HG03521 (cell line): ENCODE measurements around the gene ZNF175.

Experiments
- ATAC-seq: cut with Tn5 transposase; IDR thresholded peaks from one replicate; pipeline ENCODE4 v1.9.1; 2021; ENCODE audit warnings: mild to moderate bottlenecking, moderate library complexity; ENCODE audit not compliant: unreplicated experiment

Gene ZNF175

DNA sequence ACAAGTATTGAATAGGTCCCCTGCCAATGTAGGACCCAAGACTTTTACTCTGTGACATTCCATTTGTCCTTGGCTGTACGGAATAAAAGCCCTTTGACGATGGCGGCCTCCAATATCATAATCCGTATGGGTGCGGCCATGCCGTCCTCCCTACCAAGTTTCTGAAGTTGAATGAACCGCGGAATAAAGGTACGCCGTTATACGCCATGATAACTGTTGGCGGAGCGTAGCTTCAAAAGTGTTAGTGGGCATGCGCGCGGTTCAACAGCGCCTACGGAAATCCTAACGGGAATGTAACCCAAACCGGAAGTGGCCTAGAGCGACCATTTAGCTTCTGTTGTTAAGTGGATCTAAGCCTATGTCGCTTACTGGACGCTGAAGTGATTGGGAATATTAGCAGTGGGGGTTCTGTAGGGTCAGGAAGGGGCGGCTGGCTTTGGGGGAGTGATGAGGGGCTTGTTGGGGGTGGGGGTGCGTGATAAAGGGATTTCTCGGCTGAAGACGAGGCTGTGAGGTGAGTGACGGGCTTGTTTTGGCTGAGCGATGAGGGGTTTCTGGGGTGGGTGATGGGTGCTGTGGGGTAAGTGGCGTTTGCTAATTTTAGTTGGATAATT, at the start of gene ZNF175:
Gene ZNF175, plus strand, starts transcription at position 322 of the 614 bp plus-strand sequence. CDS start 2,047 bp downstream, outside the sequence.
- peak; percentile 87 for ATAC-seq

DNA sequence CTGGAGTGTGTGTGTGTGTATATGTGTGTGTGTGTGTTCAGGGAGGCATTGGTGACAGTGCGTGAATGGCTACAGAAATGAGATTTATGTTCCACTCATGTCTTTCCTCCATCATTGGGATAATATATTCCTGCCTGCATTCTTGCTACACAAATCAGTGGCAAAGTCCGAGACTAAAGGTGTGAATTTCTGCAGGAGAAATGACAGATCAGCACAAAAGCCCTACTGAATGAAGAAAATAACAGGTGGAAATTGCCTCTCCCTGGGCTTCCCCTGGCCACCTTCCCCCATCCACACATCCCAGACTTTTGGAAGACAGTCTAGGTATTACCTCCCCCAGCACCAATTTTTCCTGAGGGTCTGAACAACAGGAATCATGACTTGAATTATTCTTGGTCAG, 49.7 kb upstream of the ZNF175 start:
- no peak for ATAC-seq

DNA sequence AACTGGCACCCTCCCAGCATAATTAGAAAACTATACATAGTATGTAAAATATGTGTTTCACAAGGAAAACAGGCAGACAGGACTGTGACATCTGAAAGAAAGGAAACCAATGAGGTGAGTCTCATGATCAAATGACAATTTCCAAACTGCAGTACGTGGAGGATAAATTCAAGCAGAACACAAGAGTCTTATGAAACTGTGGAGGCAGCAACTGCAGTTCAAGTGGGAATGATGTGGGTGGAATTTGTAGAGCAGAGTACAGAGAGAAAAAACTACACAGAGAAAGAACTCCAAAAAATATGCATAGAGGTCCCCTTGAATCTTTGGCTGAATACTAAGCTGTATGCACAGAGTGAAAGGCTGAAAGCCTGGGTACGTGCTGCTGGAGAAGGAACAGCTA, 49.3 kb upstream of the ZNF175 start:
- no peak for ATAC-seq

DNA sequence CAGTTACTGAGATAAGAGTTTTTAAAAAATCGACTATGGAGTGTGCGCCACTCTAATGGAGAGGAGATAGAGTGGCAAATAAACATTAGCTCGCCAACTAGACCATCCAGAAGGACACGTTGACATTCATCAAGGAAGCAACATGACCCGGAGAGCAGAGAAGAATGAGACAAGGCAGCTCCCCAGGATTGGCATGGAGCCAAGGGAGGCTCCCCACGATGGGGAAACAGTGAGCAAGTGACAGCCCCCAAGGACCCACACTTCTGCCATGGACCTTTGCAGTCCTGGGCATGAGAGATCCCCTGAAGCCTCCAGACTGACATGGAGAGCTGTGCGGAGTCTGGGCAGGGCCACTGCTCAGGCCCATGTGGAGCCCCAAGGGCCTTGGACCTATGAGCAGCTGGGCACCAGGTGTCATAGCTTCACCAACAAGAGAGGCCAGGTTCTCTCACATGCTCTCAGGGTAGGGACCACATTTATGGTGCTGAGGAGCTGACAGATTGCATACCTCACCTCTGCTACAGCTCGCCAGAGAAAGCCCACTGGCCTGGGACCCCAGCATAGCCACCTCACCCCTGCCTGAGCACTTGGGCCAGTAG, 46.3 kb upstream of the ZNF175 start:
- ATAC-seq: no peak

DNA sequence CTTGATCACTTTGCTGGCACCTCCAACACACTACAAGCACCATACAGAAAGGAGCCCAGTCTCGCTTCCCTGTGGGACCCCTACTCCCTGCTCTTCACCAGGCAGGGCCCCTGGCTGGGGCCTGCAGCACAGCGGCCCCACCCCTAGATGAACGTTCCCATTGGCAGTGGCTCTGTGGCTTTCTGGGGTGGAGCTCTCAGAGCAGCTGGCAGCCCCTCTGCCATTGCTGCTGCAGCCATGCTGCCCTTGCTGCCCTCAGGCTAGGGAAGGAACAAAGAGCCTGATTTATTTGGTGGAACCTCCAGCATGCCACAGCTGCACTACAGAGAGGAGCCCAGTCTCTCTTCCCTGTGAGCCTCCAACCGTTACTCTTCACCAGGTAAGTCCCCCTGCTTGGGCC, 45.4 kb upstream of the ZNF175 start:
- no peak for ATAC-seq

DNA sequence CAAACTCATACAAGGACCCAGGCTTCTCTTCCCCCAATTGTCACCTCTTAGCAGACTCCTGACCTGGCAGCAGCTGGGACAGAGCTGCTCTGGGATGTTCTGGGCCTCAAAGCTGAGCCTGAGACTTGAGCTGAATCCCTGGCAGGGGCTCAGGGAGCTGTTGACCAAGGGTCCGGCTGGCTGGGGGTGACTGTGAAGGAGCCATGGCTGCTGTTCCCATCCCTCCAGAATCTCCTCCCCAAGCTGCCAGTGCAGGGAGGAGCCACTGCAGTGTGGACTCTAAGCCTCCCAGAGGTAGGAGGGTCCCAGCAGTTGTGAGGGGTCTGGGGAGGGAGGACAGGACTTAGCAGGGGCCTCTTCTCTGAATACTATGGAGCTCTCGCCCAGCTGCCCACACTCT, 41.8 kb upstream of the ZNF175 start:
- ATAC-seq: no peak

DNA sequence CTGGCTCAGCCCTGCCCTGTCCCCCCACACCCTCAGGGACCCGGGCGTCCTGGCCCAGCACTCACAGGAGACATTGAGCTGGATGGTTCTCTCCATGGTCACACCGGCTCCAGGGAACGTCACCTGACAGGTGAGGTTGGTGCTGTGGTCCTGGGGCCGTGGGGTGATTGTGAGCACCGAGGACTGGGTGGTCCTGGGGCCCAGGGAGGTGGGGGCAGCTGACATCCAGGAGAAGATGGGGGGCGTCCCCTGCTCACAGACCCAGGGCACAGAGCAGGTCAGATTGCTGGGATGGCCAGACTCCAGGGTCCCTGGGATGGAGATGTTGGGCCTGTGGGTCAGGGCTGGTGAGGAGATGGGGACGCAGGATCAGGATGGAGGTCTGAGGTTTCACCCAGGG, 40.5 kb upstream of the ZNF175 start:
- no peak for ATAC-seq

DNA sequence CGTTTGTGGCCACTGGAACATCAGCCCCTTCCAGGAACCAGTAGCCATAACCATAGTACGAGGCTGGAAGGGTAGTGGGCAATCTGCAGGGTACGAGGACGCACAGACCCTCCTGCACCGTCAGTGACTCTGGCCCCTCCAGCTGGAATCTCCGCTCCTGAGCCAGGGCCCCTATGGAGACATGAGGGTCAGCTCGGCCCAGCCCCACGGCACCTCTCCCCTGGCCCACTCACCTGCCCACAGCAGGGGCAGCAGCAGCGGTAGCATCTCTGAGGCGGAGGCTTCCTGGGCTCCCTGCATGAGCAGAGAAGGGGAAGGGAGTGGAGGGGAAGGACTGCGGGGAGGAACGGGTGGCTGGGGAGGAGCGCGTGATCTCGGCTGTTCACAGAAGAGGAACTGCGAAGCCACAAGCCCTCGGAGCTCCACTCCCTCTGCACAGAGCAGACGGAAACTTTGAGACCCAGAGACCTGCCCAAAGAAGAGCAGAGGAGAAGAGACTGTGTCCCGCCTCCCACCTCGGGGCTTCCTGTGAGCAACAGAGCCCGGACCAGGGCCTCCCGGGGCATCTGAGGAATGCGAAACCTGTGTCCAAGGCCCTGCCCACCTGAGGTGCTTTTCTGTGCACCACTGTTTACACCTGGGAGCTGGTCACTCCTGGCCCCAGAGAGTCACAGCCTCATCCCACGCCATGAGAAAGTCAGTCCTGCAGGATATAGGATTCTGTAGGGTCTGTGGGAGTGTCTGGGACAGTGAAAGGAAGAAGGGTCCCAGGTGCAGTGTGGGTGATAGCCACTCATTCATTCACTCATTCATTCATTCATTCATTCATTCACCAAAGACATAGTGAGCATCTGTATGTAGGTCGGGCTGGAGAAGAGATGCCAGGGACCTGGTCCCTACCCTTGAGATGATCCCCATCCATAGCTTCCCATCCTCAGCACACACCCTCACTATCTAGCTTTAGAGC, 39.5 kb upstream of the ZNF175 start, which contains the start of gene SIGLEC6:
Gene SIGLEC6, minus strand, starts transcription at position 322 of the 967 bp plus-strand sequence. Its CDS starts 22 bp downstream, at position 300.
- peak; percentile 50 for ATAC-seq

DNA sequence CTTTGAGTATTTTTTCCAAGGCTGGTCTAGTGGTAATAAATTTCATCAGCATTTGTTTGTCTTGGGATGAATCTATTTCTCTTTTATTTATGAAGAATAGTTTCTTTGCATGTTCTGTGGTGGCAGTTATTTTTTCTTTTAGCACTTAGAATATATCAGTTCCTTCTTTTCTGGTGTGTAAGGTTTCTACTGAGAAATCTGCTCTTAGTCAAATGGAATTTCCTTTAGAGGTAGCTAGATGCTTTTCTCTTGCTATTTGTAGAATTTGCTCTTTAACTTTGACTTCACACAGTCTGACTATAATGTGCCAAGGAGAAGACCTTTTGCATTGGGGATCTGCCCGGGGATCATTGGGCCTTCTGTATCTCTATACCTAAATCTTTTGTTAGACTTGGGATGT, 35.5 kb upstream of the ZNF175 start:
- no peak for ATAC-seq

DNA sequence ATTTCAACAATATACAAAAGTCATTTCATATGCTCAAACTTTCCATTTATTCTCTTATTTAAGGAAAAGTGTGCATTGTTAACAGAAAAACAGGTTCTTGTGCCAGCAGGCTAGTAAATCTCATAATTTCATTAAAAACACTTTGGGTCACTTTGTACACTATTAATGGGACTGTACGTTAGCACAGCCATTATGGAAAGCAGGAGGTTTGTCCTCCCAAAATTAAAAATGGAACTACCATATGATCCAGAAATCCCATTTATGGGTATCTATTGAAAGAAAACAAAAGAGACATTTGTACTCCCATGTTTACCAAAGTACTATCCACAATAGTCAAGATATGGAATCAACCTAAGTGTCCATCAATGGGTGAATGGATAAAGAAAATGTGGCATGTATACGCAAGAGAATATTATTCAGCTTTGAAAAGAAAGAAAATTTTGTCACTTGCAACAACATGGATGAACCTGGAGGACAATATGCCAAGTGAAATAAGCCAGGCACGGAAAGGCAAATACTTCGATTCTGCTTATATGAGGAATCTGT, 31.2 kb upstream of the ZNF175 start:
- no peak for ATAC-seq

DNA sequence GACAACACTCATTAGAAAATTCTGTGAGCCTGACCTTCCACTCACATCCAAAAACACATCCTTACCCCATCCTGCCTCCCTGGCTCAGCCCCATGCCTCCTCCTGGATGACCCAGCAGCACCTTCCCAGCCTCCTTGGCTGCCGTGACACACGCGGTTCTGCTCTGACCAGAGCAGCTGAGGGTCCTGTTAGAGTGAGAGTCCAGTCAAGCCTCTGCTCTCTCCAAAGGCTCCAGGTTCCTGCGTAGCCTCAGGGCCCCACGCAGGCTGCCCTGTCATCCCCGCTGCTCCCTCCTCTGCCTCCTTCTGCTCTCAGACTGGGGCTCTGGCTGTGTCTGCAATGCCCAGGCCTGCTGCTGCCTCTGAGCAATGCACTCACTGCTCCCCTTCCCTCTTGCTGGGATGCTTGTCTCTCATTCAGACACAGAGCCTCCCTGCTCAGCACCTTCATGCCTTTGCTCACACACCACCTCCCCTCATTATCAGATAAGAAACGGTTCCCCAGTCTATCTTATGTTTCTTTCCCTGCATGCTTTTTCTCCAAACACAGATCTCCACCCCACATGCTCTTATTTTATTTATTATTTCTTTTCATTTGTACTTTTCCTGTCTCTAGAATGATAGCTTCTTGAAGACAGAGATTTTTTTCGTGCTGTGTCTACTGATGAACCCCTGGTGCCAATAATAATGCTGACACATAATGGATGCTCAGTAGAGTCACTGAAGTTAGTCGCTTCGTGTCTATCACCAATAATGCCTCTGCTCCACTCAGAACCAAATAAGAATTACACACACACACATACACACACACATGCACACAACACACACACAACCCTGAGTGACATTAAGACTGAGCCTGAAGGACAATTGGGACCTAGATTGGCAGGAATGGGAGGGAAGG, 29.4 kb upstream of the ZNF175 start:
- ATAC-seq: no peak

DNA sequence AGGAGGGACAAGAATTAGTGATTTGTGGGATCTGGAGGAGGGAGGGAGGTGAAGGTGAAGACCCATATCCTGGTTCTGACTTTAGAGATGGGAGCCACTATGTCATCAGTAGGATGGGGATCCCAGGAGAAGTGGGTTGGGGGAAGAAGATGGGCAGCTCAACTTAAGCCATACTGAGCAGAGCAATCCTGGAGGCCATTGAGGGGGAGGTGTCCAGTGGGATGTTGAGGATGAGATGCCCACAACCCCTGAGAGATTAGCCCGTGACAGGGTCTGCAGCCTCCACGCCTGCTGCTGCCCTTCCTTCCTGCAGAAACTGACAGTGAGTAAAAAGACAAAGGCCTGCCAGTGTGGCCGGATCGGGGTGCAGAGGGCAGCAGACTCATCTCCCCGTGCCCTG, 28.4 kb upstream of the ZNF175 start:
- ATAC-seq: no peak

DNA sequence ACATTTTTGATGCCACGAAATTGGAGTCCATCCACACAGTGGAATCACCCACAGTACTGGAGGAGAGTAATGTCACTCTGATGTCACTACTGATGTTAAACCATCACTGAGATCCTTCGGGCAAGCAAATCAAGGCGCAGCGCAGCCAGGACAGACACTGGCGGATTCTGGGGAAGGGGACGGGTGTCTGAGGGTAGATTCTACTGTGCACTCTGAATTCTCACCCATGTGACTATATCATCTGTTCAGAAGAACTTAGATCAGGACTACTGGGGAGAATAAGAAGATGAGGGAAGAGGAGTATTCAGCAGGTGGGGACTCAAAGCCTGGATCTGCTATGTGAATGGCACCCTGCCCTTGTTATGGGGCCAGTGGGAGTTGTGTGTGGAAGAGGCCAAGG, 27.0 kb upstream of the ZNF175 start:
- ATAC-seq: no peak

DNA sequence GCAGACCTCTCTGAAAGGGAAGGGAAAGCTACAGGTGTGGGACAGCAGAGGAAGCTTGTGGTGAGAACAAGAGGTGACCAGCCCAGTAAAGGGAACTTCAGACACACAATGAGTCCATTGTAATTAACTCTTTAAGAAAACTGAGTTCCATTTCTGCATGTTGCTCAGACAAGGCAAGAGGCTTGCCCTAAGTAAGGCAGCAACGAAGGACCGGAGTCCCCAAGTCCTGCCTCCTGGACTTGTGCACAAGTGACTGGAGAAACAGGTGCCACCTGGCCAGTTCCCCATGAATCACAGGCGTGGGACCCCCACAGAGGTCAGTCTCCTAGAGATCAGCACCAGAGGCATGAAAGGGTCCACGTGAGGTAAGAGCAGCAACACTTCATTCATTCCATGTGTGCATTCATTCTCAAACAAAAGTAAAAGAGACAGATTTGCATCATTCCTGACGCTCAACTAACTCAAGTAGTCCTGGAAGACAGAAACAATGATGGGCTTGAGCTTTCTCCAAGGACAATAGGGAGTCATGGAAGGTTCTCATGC, 24.9 kb upstream of the ZNF175 start:
- ATAC-seq: no peak

DNA sequence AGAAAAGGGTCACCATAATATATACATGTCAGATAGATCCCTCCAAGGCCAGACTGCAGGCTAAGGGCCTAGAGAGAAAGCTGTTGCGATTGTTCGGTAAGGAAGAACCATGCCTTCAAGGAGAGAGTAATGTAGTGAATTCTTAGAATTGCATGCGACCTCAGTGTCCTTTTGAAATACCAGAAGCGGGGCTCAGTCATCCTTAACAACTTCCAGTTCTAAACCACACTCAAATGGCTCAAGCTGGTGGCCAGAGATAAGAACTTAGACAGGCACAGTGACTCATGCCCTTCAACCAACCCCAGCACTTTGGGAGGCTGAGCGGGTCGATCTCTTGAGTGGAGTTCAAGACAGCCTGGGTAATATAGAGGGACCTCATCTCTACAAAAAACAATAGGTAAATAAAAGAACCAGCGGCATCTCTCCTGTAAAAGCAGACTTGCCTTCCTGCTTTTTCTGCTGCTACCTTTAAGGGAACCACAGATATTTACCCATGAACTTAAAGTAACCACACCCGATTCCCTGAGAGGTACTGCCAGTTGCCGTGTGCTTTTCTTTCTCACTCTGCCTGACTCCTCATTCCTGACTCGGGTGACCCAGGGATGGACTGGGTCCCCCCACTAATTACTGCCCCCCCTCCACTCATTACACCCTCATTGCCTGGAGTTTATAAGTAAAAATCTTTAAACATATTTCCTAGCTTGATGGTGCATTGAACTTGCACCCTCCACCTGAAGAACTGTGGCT, 24.3 kb upstream of the ZNF175 start:
- ATAC-seq: no peak

DNA sequence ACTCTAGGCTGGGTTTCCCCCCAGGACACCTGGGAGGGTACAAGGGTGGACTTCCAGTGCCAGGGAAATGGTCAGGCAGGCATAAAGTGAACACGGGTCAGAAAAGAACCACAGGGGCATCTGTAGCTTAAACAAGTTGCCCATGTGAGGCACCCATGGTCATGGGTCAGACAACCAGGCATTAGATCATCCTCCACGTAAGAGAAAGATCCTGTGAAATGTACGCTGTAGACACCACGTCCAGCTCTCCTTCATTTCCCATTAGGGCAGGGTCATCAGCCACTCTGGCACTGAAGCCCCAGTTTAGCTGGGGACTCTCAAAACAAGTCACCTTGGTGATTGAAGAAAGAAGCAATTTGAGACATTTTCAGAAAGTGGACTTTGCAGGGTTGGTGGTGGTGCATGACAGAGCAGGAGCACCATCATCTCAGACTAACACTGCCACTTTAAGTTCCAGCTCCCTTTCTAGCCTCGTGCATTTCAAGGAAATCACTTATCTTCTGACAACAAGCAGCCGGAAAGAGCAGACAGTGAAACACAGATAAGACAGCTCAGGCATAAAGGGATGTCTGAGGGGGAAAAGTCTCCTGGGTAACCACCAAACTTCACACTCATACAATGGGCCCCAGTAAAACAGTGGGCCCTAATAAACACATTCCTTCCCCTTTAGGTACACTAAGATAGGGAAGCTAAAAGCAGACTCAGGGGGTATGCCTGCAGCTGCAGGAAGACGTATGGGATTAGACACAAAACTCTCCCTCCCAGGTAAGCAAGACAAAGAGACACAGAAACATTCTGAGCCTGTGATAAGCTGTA, 23.5 kb upstream of the ZNF175 start:
- ATAC-seq: no peak

DNA sequence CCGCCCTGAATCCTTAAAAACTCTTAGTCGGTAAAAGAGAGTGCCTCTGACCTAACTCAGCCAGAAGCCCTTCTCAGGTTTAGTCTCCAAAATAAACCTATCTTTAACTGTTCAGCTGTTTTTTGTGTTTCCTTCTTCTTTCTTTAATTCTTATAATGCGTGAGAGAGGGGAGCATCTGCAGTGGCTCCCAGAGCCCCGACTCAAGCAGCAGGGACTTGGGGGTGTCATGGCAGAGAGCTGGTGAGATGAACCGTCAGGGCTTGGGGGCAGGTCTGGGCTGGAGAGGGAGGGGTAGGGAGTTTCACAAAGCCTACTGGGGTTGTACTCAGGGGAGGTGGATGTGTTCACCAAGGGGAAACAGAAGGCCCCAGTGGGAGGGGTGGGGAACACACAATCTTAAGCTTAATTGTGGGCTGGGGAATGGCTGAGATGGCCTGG, 22.9 kb upstream of the ZNF175 start:
- ATAC-seq: no peak

DNA sequence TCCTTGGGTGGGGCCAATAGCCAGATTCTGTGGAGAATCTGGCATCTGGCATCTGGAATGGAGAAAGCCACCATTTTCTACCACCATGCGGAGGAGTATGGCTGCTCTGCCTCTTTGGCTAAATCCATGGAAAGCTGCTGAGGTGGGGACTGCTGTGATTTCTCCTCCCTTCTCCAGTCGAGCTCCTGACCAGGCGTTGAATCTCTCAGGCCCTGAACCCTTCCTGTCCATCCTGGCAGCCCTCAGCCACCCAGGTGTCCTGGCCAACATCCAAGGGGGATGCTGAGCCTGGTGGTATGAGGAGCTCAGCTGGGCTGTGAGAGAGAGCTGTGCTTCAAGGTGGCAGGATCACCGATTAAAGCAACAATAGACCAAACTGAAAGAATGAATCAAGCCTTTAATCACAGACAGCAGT, 22.2 kb upstream of the ZNF175 start:
- no peak for ATAC-seq
